GM19463 (cell line): ENCODE results near the gene RCHY1.
"Not testable (repeated sequence)": the region's sequence is repeated elsewhere in the genome, so short reads cannot be mapped to it uniquely, and the experiment has no call there.

Source experiments
- ATAC-seq: cut with Tn5 transposase; IDR thresholded peaks from one replicate; pipeline ENCODE4 v1.9.1; 2021; ENCODE audit warnings: mild to moderate bottlenecking, moderate library complexity; ENCODE audit not compliant: unreplicated experiment

The RCHY1 gene

DNA sequence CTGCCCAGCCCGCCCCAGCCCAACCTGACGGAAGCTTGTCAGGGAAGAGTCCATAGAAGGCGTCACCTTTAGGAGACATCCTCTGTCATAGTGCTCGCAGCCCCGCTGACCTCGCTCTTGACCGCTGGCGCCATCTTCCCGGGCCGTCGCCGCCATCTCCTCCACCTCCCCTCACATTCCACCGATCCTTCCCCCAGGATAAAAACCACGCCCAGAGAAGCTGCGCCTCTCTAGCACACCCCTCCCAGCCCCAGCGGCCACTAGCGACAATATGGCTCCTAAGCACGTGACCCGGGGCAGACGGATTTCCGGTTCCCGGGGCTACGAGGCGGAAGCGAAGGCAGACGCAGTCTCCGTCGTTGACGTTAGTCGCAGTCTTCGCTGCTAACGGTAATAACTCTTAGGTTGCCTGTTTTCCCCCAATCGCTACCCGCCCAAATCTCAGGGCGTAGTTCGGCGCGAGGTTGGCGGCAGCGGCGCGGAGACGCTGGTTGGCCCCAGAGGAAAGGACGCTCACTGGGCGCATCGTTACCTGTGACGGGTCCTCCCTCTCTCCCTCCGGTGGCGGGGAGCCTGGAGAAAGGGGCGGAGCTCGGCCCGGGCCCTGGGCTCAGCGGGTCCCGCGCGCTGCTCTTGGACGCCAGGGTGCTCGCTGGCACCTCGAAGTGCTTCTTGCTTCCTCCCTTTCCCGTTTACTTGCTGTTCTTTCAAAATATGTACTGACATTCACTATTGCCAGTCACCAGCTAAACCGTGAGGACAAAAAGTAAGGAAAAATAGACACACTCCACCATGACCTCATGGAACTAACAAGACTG lies at the start of gene RCHY1, which contains the start of gene THAP6:
Gene RCHY1 (minus strand): TSS at position 273 of the 818 bp plus-strand sequence. CDS start 117 bp downstream, at position 156.
Gene THAP6 (plus strand): TSS at position 343 of the 818 bp plus-strand sequence. CDS start 980 bp downstream, outside the sequence.
- peak; percentile 93 for ATAC-seq

DNA sequence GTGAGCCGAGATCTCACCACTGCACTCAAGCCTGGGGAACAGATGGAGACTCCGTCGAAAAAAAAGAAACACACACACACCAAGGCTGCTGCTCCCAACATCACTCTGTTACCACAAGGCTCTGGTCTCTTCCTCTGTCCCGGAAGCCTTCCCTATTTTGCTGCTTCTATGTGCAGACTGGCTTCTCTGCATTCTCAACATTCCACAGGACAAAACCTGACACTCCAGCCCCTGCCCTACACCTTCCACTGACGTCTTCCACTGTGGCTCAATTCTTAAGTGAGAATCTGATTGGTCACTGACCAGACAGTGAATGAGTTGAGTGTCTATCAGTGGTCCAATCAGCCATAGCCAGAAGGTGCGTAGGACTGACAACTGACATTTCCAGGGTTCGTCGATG lies 47.6 kb upstream of the RCHY1 start:
- ATAC-seq: no peak

DNA sequence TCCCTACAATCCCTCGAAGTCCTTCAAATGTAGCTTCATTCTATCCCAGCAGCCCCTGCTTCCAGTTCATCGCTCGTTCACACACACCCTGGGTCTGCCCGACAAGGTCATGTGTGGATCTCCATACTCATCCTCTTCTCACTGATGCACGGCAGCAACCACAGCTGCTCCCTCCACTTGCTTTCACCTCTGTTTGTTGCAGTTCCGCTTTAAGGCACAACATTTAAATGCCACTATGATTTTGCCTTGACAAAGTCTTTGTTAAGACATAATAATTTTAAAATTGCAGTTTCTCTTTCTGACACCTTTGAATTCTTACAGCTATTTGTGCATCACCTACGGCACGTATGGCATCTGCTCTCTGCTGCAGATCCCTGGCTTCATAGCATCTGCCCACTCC lies 43.5 kb upstream of the RCHY1 start:
- no peak for ATAC-seq

DNA sequence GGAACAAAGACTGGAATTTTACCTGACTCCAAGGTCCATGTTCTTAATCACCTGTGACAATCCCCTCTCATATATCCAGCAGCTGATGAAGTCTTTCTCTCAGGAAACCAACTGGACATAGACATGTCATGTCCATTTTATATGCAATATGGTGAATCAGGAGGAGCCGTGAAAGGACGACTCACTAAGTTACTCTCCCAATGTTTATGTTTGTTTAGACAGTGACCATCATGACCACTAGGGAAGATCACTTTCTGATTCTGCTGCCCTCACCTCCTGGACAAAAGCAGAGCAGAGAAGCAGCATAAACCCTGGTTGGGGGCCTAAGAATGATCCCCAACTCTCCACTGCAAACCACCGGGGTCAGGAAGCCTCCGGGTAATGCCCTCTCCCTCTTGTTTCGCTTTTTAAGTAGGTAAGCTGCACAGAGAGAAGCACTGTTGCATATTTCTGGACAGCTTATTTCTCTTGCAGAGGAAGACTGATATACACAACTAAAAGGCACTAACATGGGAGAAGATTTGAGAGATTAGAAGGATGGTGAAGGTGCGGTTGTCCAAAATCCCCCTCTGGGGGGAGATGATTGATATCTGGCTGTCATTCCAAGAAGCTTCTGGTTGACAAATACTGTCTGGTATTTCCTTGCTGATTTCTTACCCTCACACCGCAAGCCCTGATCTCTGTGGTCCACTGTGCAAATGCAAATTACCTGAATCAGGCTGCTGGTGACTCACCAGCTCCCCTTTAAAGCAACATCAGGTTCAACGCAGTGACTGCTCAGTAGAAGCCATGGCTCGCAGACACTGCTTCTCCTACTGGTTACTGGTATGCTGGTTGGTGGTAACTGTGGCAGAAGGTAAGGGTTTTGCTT lies 41.3 kb upstream of the RCHY1 start, which contains the start of gene ODAPH:
Gene ODAPH (plus strand): TSS at position 773 of the 871 bp plus-strand sequence. CDS start 17 bp downstream, at position 790.
- peak; percentile 97 for ATAC-seq

DNA sequence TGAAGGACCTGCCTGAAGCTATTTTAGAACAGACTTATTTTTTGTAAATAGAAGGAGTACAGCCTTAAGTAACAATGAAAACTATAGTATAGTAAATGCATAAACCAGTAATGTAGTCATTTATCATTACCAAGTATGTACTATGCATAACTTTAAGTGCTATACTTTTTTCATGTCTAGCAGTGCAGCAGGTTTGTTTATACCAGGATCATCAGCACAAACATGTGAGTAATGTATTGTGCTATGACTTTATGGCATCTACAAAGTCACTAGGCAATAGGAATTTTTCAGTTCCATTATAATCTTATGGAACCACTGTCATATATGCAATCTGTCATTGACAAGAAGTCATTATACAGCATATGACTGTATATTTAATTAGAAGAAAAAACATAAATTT lies 38.2 kb upstream of the RCHY1 start:
- ATAC-seq: no peak

DNA sequence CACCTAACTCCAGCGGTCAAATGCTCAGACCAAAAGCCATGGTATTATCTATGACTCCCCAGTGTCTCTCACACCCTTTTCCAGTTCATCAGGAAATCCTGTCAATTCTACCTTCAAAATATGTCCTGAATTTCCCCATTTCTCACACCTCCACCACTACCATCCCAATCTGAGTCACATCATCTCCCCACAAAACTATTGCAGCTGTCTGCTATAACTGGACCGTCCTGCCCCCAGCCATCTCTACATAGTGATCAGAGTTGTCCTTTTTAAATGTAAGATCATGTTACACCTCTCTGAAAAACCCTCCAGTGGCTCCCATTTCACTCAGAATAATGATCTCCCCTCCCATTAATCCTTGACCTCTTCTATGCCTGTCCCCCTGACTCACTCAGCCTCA lies 34.8 kb upstream of the RCHY1 start:
- no peak for ATAC-seq

DNA sequence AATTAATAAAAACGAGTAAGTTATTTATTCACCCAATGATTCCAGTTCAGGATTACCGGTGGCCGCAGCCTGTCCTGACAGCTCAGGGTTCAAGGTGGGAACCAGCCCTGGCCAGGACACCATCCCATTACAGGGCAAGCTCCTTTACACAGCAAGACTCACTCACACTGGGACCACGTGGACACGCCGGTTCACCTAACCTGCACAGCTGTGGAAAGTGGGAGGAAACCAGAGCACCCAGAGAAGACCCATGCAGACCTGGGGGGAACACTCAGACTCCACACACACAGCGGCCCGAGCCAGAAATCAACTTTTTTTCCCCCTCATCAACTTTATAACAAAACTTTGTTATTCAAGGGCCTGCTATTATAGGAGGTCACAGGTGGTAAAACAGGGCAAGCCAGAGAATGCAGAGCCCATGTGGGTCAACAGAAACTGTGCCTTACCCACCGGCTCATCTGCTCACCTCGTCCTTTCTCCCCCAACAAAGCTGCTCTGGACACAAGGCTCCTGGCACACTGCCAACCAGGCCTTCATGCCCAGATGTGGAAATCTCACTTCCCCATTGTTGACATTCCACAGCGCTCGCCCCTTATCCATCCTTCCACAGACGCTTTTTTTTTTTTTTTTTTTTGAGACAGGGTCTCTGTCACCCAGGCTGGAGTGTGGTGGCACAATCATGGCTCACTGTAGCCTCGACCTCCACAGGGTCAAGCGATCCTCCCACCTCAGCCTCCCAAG lies 33.6 kb upstream of the RCHY1 start:
- no peak for ATAC-seq

DNA sequence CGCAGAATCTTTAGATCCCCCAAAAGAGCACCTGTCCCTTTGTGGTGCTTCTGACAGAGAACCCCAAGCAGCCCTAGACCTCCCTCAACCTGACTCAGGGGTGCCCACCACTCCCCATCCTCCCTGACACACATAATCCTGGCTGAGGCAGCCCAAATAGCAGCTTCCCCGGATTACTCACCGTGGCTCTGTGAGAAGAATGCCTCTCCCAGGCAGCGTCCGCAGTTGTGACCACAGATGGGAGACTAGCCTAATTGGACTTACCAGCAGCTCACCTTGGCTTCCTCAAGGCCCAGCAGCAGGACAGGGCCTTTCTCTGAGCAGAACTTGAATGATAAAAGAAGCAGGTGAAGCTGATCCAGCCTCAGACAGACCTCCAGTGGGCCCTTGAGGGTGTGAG lies 31.3 kb upstream of the RCHY1 start:
- no peak for ATAC-seq

DNA sequence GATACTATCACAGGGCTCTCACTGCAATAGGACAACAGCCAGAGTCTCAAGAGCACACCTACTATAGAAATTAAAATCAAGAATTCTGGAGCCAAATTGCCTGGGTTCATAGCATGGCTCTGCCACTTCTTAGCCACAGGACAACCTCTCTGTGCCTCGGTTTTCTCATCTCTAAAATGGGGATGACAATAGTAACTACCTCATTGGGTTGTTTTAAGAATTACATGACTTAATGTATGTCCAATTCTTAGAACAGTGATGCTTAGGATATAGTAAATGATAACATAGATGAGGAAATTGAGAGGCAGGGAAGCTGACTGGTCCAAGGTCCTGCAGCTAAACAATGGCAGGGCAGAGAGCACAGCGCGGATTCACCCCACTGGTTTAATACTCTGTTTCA lies 30.7 kb upstream of the RCHY1 start:
- ATAC-seq: no peak

DNA sequence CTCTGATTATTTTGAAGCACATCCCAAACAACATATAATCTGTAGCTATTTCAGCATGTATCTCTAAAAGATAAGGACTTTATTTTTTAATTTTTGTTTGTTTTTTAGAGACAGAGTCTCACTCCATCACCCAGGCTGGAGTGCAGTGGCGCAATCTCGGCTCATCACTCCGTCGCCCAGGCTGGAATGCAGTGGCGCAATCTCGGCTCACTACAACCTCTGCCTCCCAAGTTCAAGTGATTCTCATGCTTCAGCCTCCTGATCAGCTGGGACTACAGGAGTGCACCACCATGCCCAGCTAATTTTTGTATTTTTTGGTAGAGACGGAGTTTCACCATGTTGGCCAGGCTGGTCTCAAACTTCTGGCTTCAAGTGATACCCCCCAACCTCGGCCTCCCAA lies 30.0 kb upstream of the RCHY1 start:
- not testable (repeated sequence) for ATAC-seq

DNA sequence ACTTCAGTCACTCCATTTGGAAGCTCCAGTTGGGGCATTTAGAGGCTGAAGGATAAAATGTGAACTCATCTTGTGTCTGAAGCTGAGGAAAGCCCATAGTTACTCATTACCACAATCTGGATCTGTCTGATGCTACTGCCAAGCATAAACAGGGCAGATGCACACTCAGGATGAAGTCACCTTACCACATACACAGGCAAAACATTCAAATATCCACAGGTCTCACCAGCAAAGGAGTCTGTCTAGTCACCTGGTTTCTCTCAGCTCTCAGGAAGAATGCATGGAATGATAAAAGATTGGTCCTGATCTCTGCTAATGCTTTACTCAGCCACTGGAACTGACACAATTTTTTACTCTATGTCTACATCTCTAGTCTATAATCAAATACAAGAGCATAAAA lies 28.6 kb upstream of the RCHY1 start:
- no peak for ATAC-seq

DNA sequence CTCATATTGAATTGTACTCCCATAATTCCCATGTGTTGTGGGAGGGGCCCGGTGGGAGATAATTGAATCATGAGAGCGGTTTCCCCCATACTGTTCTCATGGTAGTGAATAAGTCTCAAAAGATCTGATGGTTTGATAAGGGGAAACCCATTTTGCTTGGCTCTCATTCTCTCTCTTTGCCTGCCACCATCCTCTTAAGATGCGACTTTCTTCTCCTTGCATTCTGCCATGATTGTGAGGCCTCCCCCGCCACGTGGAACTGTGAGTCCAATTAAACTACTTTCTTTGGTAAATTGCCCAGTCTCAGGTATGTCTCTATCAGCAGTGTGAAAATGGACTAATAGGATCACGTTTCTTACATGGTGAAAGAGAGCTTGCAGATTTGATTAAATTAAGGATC lies 23.1 kb upstream of the RCHY1 start:
- ATAC-seq: not testable (repeated sequence)

DNA sequence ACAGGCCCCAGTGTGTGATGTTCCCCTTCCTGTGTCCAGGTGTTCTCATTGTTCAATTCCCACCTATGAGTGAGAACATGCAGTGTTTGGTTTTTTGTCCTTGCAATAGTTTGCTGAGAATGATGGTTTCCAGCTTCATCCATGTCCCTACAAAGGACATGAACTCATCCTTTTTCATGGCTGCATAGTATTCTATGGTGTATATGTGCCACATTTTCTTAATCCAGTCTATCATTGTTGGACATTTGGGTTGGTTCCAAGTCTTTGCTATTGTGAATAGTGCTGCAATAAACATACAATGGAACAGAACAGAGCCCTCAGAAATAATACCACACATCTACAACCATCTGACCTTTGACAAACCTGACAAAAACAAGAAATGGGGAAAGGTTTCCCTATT lies 19.7 kb upstream of the RCHY1 start:
- ATAC-seq: not testable (repeated sequence)

DNA sequence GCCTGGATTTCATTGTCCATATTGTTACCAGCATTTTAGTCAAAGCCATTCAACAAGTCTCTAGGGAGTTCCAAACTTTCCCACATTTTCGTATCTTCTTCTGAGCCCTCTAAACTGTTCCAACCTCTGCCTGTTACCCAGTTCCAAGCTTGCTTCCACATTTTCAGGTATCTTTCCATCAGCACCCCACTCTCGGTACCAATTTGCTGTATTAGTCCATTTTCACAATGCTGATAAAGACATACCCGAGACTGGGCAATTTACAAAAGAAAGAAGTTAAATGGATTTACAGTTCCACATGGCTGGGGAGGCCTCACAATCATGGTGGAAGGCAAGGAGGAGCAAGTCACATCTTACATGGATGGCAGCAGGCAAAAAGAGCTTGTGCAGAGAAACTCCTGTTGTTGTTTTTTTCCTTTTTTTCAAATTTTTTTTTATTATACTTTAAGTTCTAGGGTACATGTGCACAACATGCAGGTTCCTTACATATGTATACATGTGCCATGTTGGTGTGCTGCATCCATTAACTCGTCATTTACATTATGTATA lies 19.2 kb upstream of the RCHY1 start:
- not testable (repeated sequence) for ATAC-seq

DNA sequence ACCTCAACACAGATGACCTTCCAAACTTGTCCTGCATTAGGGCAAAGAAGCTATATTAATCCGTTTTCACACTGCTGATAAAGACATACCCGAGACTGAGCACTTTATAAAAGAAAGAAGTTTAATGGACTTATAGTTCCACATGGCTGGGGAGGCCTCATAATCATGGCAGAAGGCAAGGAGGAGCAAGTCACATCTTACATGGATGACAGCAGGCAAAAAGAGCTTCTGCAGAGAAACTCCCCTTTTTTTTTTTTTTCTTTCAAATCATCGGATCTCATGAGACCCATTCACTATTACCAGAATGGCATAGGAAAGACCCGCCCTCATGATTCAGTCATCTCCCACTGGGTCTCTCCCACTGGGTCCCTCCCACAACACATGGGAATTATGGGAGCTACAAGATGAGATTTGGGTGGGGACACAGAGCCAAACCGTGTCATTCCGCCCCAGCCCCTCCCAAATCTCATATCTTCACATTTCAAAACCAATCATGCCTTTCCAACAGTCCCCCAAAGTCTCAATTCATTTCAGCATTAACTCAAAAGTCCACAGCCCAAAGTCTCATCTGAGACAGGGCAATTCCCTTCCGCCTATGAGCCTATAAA lies 17.4 kb upstream of the RCHY1 start:
- not testable (repeated sequence) for ATAC-seq

DNA sequence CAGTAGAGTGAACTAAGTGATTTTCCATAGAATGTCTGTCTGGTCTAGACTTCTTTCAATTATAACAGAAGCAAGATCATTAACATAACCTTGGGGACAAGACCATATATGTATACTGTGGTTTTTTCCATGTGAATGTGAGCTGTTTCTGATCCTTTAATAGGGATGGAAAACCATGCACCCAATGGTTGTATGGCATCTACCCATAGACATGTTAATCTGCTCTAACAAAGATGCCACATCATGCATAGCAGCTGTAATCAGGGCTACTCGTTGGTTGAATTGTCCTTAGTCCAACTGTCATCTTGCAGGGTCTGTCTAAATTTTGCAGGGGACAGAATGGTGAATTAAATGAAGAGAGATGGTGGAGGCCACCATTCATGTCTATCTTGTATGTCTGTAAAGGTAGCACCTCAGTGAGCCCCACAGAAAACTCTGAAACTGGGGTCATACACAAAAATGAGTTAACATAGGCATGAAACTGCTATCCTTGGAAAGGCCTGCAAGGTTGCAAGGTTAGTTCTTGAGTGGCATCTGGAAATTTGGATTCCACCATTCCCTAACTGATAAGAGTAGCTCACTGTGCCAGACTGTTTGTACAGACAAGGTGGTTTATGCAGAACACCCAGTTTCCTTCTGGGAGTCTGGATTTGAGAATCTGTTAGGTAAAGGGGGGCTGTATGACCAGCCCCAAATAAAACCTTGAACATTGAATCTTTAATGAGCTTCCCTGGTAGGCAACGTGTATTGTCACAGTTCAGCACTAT lies 16.5 kb upstream of the RCHY1 start:
- ATAC-seq: no peak

DNA sequence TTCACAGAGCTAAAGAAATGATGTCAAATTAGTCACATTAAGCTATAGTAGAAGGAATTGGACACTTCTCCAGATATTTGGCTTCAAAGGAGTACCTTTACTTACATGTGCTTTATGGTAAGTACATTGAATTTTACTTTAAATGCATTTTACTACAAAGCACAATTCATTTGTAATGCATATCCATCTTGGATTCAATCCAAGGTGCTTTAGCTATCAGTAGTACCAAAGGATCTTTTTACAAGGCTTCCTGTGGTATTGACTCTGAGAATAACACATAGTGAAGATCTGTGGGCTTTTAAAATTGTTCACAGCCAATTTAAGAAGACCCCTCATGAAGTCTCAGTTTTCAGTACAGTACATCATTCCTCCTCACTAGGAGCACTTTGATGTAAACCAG lies 13.3 kb upstream of the RCHY1 start:
- ATAC-seq: no peak

DNA sequence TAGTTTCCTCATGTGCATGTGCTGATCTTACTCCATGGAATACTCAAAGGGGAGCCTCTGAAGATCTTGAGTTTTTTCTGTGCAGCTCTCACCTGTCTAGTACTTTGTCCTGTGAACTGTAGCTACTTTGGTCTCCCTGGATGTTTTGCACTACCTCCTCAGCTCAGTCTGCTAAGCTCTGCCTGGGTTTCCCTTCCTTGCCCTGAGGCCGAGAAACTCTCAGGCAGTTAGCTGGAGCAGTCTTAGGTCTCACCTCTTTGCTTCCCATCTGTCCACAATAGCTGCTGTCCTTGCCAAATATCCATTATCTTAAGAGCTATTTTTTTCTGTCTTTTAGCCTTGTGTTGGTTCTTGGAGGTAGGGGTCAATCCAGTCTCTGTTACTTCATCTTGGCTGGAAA lies 11.7 kb upstream of the RCHY1 start:
- ATAC-seq: no peak

DNA sequence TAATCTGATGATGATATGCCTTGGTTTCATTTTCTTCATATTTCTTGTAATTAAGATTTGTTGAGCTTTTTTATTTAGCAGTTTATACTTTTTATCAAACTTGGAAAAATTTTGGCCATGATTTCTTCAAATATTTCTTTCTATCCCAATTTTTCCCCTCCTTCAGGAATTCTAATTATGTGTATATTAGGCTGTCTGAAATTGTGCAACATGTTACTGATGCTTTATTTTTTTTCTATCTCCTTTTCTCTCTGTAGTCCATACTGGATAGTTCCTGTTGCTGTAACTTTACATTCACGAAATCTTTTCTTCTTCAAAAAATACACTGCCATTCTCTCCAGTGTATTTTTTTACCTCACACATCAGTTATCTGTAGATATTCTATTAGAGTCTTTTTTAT lies 10.9 kb upstream of the RCHY1 start:
- ATAC-seq: no peak

DNA sequence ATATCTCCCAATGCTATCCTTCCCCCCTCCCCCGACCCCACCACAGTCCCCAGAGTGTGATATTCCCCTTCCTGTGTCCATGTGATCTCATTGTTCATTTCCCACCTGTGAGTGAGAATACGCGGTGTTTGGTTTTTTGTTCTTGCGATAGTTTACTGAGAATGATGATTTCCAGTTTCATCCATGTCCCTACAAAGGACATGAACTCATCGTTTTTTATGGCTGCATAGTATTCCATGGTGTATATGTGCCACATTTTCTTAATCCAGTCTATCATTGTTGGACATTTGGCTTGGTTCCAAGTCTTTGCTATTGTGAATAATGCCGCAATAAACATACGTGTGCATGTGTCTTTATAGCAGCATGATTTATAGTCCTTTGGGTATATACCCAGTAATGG lies 5.2 kb upstream of the RCHY1 start:
- ATAC-seq: not testable (repeated sequence)
